ENCODE data around the gene PARL.

The PARL gene

DNA sequence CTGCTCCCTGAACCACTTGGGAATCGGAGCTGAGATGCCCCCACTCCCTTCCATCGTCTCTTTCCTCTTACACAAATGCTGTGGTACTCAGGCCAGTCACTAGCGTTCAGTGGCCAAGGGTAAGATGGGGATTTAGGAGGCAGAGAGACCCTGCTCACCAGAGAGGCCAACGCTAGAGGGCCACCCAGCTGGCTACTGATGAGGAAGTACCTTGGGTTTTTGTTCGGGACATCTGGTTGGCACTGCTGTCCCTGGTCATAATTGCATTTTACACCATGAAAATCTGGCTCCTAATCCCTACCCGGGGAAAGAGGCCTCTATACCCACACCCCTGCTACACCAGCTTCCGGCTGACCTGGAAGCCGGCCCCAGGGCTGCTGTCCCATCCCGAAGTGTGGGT lies 67.0 kb downstream of the PARL start:
- TF ChIP-seq CTCF (IDR thresholded peaks at IDR 0.05; ENCODE audit: low read depth, low read length, missing control alignments): no peak
- no peak overlapping the region for H3K4me3 ChIP-seq (replicated peaks; ENCODE audit: low read depth, low read length)
- DNase-seq (ENCODE audit: extremely low read depth, low read depth): no peak

- no peak for DNase-seq (ENCODE audit: extremely low read depth, low read depth)
- no peak overlapping the region for H3K4me3 ChIP-seq (replicated peaks; ENCODE audit: low read depth, low read length)
- no peak for TF ChIP-seq CTCF (IDR thresholded peaks at IDR 0.05; ENCODE audit: low read depth, low read length, missing control alignments)
These were observed 67.8 kb downstream of the PARL start for GRCh38 chr3:183816681-183817510.

GRCh38 chr3:183815951-183816475 lies 68.7 kb downstream of the PARL start:
- TF ChIP-seq CTCF (IDR thresholded peaks at IDR 0.05; ENCODE audit: low read depth, low read length, missing control alignments): no peak
- no peak overlapping the region for H3K4me3 ChIP-seq (replicated peaks; ENCODE audit: low read depth, low read length)
- no peak for DNase-seq (ENCODE audit: extremely low read depth, low read depth)

DNA sequence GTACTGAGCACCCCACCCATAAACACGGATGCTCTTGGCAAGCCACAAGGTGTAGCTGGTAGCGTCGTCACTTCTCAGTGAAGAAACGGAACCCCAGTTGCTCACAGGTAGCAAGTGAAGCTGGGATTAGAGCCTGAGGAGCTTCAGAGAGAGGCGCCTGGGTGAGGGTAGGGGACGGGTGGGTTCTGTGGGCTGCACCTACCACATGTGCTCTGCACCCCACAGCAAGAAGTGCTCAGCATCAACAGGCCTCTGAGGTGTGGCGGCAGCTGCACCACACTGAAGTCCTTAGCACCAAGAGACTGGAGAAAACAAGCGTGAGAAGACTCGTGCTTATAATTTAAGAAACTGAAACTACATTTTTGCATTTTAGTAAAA lies 69.1 kb downstream of the PARL start:
- no peak for TF ChIP-seq CTCF (IDR thresholded peaks at IDR 0.05; ENCODE audit: low read depth, low read length, missing control alignments)
- DNase-seq (ENCODE audit: extremely low read depth, low read depth): no peak
- no peak overlapping the region for H3K4me3 ChIP-seq (replicated peaks; ENCODE audit: low read depth, low read length)

DNA sequence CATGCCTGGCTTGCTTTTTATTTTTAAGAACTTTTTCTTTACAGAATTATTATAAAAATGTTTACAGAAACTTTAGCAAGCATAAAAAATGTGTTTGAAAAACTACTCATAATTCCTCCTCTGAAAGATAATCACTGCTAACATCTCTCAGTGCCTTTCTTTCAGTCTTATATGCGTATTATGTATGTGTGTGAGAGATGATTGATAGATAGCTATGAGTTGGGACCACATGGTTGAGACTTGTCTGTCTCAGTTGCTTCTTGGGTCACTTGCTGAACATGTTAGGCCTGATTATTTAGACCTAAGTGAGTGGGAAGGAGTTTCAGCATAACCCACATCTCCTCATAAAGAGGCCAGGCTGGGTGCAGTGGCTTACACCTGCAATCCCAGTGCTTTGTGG lies 70.4 kb downstream of the PARL start:
- no peak overlapping the region for H3K4me3 ChIP-seq (replicated peaks; ENCODE audit: low read depth, low read length)
- TF ChIP-seq CTCF (IDR thresholded peaks at IDR 0.05; ENCODE audit: low read depth, low read length, missing control alignments): no peak

DNA sequence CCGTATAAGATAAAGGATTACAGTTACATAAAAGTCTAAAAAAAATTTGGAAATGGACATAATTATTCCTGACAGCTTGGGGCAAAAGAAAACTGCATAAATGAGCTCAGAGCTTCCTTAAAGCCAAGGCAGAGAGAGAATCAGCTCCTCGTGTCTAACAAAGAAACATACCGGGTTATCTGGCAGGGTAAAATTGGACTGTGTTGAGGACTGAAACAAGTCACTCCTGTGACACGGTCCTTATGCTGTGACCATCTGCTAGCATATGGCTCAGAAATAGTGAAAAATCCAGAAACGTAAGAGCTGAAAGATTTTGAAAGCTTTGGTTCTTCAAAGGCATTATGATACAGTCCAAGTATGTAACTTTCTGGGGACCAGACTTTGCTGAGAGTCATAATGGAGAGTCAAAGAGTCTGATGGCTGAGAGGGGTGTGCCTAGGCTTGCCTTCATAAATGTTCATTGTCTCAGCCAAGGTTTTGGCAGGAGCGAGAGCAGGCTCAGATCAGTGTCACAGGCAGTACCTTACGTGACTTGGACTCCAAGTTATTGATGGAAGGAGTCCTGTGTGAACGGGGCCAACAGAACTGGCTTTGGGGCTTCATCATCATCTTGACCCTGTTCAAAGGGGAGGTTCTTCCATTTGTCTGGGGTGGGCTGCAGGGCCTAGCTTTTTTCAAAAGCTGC lies 71.8 kb downstream of the PARL start:
- no peak for DNase-seq (ENCODE audit: extremely low read depth, low read depth)
- TF ChIP-seq CTCF (IDR thresholded peaks at IDR 0.05; ENCODE audit: low read depth, low read length, missing control alignments): no peak

More for the DNA sequence above, 70.4 kb downstream of the PARL start:
- no peak for DNase-seq (ENCODE audit: extremely low read depth, low read depth)

More for the DNA sequence above, 71.8 kb downstream of the PARL start:
- H3K4me3 ChIP-seq (replicated peaks; ENCODE audit: low read depth, low read length): no peak overlapping the region
